ENCODE data around the gene TFDP2.

- TF ChIP-seq CTCF (IDR thresholded peaks at IDR 0.05; ENCODE audit: low read depth, low read length) (no peak), MAX (IDR thresholded peaks at IDR 0.05; ENCODE audit: low read depth, low read length) (no peak)
Measured at GRCh38 chr3:141971571-141971970, 177.8 kb downstream of the TFDP2 start.

All from NB4 (cell line).